Activated B cell treated with CpG ODN at 0.5 μM for 24 hours (primary cell): ENCODE results near the gene CADM1. TPM values are rescaled to one million over a fixed set of nuclear protein-coding genes. Genes with fewer than 3 reads are reported as not detected.
"Not testable (repeated sequence)": the region's sequence is repeated elsewhere in the genome, so short reads cannot be mapped to it uniquely, and the experiment has no call there.

ENCODE experiments used
- ATAC-seq: fragments of 200-7000 bp; cut with Tn5 transposase; one replicate; pipeline ENCODE4 v1.10.0; 2021; ENCODE audit warnings: low read depth, mild to moderate bottlenecking, moderate library complexity
- CTCF ChIA-PET: fragments of 350-600 bp; sonication (Branson Sonifier 250); formaldehyde crosslinking; loops from one replicate; lab custom pipeline; 2021; ENCODE audit warnings: antibody characterized with exemption; lab: Charles Lee
- POLR2A ChIA-PET: fragments of 350-600 bp; sonication (Branson Sonifier 250); formaldehyde crosslinking; loops from one replicate; lab custom pipeline; 2021; ENCODE audit warnings: antibody characterized with exemption; lab: Charles Lee
- DNase-seq: peaks from one replicate; pipeline ENCODE4 v3.0.0; 2022
- H3K27ac Mint-ChIP-seq: one replicate; pipeline ENCODE4 v1.8.0; 2020; ENCODE audit warnings: mixed read lengths
- H3K27me3 Mint-ChIP-seq: one replicate; pipeline ENCODE4 v1.8.0; 2021; ENCODE audit warnings: mixed read lengths
- H3K36me3 Mint-ChIP-seq: one replicate; pipeline ENCODE4 v1.8.0; 2021; ENCODE audit warnings: low read depth, mixed read lengths
- H3K4me1 Mint-ChIP-seq: one replicate; pipeline ENCODE4 v1.8.0; 2021; ENCODE audit warnings: mixed read lengths
- H3K4me3 Mint-ChIP-seq: one replicate; pipeline ENCODE4 v1.8.0; 2020; ENCODE audit warnings: mild to moderate bottlenecking, mixed read lengths
- H3K9me3 Mint-ChIP-seq: one replicate; pipeline ENCODE4 v1.8.0; 2020; ENCODE audit warnings: mixed read lengths
- intact Hi-C: fragments of 100-400 bp; cut with micrococcal nuclease; formaldehyde crosslinking; loops from one replicate; pipeline ENCODE4 v1.15.1; 2024
- total RNA-seq: library from RNA; stranded (reverse); gene quantifications from 2 replicates; pipeline ENCODE4 v1.2.3, GENCODE V29; 2022
- TF ChIP-seq, protein P1 (sequence below): fragments of 200-600 bp; IDR thresholded peaks from one replicate; pipeline ENCODE4 v1.8.0; 2022; ENCODE audit warnings: antibody characterized with exemption, mild to moderate bottlenecking

The CADM1 gene
- total RNA-seq, 1 donor from 2014 or later, result 0.86 TPM

DNA sequence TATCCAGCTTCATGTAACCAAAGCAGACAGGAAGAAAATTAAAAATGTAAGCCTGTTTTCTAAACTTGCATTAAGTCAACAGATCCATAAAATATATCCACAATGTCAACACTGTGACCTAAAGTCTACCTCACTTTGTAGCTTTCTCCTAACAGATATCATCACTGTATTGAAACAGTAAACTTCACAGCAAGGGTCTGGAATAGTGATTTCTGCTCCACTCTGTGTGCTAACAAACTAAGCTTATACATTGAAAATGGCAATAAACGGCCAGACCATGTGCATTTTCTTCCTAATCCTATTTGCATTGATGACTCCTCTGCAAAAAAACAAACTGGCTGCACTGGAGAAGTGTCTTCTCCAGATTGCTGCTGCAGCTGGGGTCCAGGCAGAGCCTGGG is 26.8 kb downstream of the CADM1 start:
- intact Hi-C loops, result no loop called here
- no peak overlapping the region for H3K4me3 Mint-ChIP-seq
- TF ChIP-seq, protein P1, sequence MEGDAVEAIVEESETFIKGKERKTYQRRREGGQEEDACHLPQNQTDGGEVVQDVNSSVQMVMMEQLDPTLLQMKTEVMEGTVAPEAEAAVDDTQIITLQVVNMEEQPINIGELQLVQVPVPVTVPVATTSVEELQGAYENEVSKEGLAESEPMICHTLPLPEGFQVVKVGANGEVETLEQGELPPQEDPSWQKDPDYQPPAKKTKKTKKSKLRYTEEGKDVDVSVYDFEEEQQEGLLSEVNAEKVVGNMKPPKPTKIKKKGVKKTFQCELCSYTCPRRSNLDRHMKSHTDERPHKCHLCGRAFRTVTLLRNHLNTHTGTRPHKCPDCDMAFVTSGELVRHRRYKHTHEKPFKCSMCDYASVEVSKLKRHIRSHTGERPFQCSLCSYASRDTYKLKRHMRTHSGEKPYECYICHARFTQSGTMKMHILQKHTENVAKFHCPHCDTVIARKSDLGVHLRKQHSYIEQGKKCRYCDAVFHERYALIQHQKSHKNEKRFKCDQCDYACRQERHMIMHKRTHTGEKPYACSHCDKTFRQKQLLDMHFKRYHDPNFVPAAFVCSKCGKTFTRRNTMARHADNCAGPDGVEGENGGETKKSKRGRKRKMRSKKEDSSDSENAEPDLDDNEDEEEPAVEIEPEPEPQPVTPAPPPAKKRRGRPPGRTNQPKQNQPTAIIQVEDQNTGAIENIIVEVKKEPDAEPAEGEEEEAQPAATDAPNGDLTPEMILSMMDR, result no peak
- DNase-seq, result no peak
- peaks cover 2% of the 10 kb centered on the region for H3K27me3 Mint-ChIP-seq
- no peak overlapping the region for H3K27ac Mint-ChIP-seq
- peaks cover 2% of the 10 kb centered on the region for H3K9me3 Mint-ChIP-seq
- ChIA-PET POLR2A (no interaction called here), CTCF (no interaction called here)
- no peaks in the 10 kb centered on the region for H3K36me3 Mint-ChIP-seq
- no peaks in the 10 kb centered on the region for H3K4me1 Mint-ChIP-seq
- no peak for ATAC-seq

DNA sequence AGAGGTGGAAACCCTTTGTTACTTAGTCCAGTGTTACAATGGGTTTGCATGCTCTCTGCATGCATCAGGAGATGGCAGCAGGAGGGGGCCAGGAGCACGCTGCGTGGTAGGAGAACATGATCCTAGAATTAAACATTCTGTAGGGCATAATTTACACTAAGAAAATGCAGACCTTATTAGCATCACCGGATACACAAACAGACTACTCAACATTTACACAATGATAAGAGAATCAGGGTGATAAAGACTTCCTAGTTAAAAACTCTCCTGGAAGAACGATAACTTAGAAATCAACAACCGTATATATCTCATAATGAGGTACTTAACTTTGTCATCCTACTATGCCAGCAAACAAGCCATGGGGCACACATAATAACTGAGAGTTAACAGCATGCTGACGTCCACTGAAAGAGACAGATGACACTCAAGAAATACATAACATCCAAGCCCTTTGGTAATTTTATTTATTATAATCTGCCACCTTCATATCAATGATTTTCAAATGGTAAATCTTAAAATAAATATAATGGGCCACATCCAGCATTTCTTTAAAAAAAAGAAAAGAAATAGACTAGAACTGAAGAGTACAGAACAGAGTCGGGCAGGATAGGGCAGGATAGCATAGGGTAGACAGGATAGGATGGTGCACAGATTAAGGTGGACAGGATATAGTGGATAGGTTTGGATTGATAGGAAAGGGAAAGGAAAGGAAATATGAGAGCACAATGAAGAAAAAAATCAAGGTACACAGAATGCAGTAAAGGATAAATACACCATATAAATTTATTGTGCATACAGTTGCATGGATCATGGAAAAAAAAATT is 27.5 kb downstream of the CADM1 start:
- intact Hi-C loops, result no loop called here
- peaks cover 2% of the 10 kb centered on the region for H3K9me3 Mint-ChIP-seq
- H3K4me3 Mint-ChIP-seq, result no peak overlapping the region
- TF ChIP-seq, protein P1, result no peak
- H3K27me3 Mint-ChIP-seq, result peaks cover 2% of the 10 kb centered on the region
- CTCF ChIA-PET, result no interaction called here
- H3K27ac Mint-ChIP-seq, result no peak overlapping the region
- DNase-seq, result no peak
- H3K36me3 Mint-ChIP-seq, result no peaks in the 10 kb centered on the region
- ATAC-seq, result no peak
- POLR2A ChIA-PET, result no interaction called here
- no peaks in the 10 kb centered on the region for H3K4me1 Mint-ChIP-seq

DNA sequence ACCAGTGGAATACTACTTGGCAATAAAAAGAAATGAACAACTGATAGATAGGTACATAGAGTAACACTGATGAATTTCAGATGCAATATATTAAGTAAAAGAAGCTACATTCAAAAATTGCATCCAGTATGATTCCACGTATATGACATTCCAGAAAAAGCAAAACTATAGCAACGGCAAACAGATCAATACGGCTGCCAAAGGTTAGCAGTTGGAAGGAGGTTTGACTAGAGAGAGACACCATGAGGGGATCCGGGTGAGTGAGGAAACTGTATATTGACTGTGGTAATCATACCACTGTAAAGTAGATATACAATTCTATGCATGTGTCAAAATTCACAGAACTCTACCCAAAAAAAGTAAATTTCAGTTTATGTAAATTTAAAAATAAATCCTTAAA is 28.7 kb downstream of the CADM1 start:
- ChIA-PET POLR2A (no interaction called here), CTCF (no interaction called here)
- DNase-seq (no peak), ATAC-seq (no peak)
- Mint-ChIP-seq H3K36me3 (no peaks in the 10 kb centered on the region), H3K4me1 (no peaks in the 10 kb centered on the region), H3K27ac (no peak overlapping the region), H3K4me3 (no peak overlapping the region), H3K9me3 (peaks cover 2% of the 10 kb centered on the region), H3K27me3 (peaks cover 2% of the 10 kb centered on the region)
- TF ChIP-seq, protein P1, result no peak
- intact Hi-C loops, result no loop called here

DNA sequence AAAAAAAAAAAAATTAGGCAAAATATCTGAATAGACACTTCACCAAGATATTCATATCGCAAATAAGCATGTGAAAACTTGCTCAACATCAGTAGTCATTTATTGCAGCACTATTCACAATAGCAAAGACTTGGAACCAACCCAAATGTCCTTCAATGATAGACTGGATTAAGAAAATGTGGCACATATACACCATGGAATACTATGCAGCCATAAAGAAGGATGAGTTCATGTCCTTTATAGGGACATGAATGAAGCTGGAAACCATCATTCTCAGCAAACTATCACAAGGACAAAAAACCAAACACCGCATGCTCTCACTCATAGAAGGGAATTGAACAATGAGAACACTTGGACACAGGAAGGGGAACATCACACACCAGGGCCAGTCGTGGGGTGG is 29.9 kb downstream of the CADM1 start:
- H3K9me3 Mint-ChIP-seq, DNase-seq, ATAC-seq, H3K27me3 Mint-ChIP-seq, intact Hi-C loops, H3K4me1 Mint-ChIP-seq, H3K36me3 Mint-ChIP-seq, POLR2A ChIA-PET, H3K27ac Mint-ChIP-seq, H3K4me3 Mint-ChIP-seq, CTCF ChIA-PET: not testable (repeated sequence)

DNA sequence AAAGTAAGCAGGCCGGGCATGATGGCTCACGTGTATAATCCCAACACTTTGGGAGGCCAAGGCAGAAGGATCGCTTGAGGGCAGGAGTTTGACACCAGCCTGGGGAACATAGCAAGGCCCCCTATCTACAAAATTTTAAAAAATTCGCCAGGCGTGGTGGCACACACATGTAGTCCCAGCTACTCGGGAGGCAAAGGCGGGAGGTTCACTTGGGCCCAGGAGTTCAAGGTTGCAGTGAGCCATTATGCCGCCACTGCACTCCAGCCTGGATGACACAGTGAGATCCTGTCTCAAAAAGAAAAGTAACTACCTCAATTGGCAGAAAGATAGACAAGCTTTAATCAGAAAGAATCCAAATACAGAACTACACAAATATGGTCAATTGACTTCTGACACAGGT is 31.0 kb downstream of the CADM1 start:
- Mint-ChIP-seq H3K9me3 (peaks cover 2% of the 10 kb centered on the region), H3K27me3 (peaks cover 2% of the 10 kb centered on the region), H3K4me1 (peaks cover 2% of the 10 kb centered on the region), H3K27ac (no peak overlapping the region), H3K36me3 (no peaks in the 10 kb centered on the region), H3K4me3 (no peak overlapping the region)
- CTCF ChIA-PET, result no interaction called here
- ATAC-seq, result no peak
- no peak for DNase-seq
- intact Hi-C loops, result no loop called here
- TF ChIP-seq, protein P1, result no peak
- POLR2A ChIA-PET, result no interaction called here

DNA sequence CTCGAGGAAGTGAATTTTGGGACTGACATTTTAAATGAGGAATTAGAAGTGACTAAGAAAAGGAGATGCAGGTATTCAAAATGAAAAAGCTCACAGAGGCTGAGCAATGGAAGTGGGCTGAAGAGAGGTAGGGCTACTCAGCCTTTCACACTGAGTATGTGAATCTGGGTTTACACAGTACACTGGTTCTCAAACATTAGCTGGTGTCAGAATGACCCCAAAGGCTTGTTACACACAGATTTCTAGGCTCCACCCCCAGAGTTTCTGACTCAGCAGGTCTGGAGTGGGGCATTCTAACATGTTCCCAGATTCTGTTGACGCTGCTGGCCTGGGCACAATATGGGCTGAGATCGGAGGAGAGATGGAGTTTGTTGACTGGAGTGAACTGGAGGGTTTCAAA is 32.8 kb downstream of the CADM1 start:
- intact Hi-C loops, result no loop called here
- Mint-ChIP-seq H3K36me3 (no peaks in the 10 kb centered on the region), H3K4me1 (peaks cover 2% of the 10 kb centered on the region), H3K4me3 (no peak overlapping the region), H3K9me3 (peaks cover 4% of the 10 kb centered on the region), H3K27ac (no peak overlapping the region), H3K27me3 (peaks cover 2% of the 10 kb centered on the region)
- ChIA-PET CTCF (no interaction called here), POLR2A (no interaction called here)
- ATAC-seq (no peak), DNase-seq (no peak)
- TF ChIP-seq, protein P1, result no peak
